GM18868 (cell line): ENCODE measurements around the gene C5orf52.
"Not testable (repeated sequence)": the region's sequence is repeated elsewhere in the genome, so short reads cannot be mapped to it uniquely, and the experiment has no call there.

Experiments
- ATAC-seq: cut with Tn5 transposase; IDR thresholded peaks from one replicate; pipeline ENCODE4 v1.9.1; 2021; ENCODE audit warnings: mild to moderate bottlenecking, moderate library complexity; ENCODE audit not compliant: unreplicated experiment

C5orf52 gene

GRCh38 chr5:157721159-157721558 lies 49.8 kb downstream of the C5orf52 start:
- no peak for ATAC-seq

- not testable (repeated sequence) for ATAC-seq
These were observed 51.6 kb downstream of the C5orf52 start for GRCh38 chr5:157722895-157723294.

- ATAC-seq: not testable (repeated sequence)
These were observed 55.3 kb downstream of the C5orf52 start for GRCh38 chr5:157726607-157727006.

GRCh38 chr5:157727858-157728257 lies 56.5 kb downstream of the C5orf52 start:
- not testable (repeated sequence) for ATAC-seq
